Measurements from ENCODE around the gene SLC12A6.

Gene SLC12A6

DNA sequence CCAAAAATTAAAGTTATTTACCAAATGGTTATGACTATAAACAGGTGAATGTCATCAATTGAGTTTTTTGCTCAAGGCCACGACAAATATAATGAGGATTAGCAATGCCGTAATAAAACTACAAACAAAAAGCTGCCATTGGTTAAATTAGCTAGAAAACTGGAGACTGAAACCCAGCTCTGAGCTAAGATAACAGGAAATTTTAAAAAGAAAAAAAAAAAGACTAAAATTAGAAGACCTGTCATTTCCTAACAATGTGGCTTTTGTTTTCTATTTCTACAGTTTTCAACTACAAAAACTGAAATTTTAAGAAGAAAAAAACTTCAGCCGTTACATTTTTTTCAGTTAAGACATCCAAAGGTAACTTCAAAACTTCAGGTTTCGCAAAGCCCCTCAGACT lies 9.7 kb downstream of the SLC12A6 start:
- Histone ChIP-seq H3K27me3 (ENCODE audit: control insufficient read depth, insufficient read depth, low read length) (no peaks in the 10 kb centered on the region), H3K27ac (ENCODE audit: low read depth, low read length) (no peak overlapping the region), H3K9me3 (ENCODE audit: control insufficient read depth, insufficient read depth, low read depth, low read length) (peaks cover 4% of the 10 kb centered on the region; the same call in 1 of the 2 replicates), H3K9ac (ENCODE audit: low read length) (no peak overlapping the region), H3K36me3 (ENCODE audit: control insufficient read depth, insufficient read depth, low read length) (no peaks in the 10 kb centered on the region), H3K4me3 (ENCODE audit: low read depth, low read length) (no peak overlapping the region), H3K4me1 (ENCODE audit: control insufficient read depth, insufficient read depth, low read length) (no peaks in the 10 kb centered on the region)

DNA sequence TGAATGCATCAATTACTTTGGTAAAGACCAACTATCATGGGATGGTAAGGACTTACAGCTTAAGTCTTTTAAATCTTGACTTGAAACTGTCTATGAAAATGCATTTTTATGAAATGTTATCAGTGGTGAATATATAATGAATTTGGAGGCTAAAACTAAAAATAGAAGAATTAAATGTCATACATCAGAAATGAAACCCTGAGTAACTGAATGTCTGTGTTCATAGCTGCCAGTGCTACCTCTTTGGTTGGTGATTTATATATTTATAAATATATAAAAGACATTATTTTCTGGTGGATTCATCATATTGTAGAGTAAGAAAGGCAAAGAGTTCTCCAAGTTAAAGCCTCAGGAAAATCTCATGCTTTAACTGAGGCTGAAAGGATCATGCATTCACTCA lies 12.2 kb downstream of the SLC12A6 start:
- Histone ChIP-seq H3K27me3 (ENCODE audit: control insufficient read depth, insufficient read depth, low read length) (no peaks in the 10 kb centered on the region), H3K27ac (ENCODE audit: low read depth, low read length) (no peak overlapping the region), H3K4me1 (ENCODE audit: control insufficient read depth, insufficient read depth, low read length) (no peaks in the 10 kb centered on the region), H3K36me3 (ENCODE audit: control insufficient read depth, insufficient read depth, low read length) (no peaks in the 10 kb centered on the region), H3K9ac (ENCODE audit: low read length) (no peak overlapping the region), H3K4me3 (ENCODE audit: low read depth, low read length) (no peak overlapping the region), H3K9me3 (ENCODE audit: control insufficient read depth, insufficient read depth, low read depth, low read length) (peaks cover 4% of the 10 kb centered on the region; the same call in 1 of the 2 replicates)

DNA sequence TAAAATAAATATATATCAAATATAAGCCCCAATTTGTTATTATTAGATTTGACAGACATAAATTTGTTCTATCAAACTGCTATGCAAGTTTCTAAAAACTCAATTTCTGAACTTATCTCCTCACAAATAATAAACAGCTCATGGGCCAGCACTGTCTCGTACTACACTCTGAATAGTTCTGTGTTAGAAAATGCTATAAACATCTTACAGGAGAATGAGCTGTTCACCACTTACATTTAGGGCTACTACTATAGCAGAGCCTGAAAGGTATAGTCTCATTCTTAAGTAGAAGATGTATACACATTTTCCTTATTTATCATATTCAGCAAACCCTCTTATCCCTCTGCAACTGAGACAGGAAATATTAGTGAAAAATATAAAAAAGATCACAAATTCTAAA lies 12.6 kb downstream of the SLC12A6 start:
- no peaks in the 10 kb centered on the region for H3K4me1 ChIP-seq (ENCODE audit: control insufficient read depth, insufficient read depth, low read length)
- H3K9me3 ChIP-seq (ENCODE audit: control insufficient read depth, insufficient read depth, low read depth, low read length) = peaks cover 4% of the 10 kb centered on the region; the same call in 1 of the 2 replicates
- no peak overlapping the region for H3K27ac ChIP-seq (ENCODE audit: low read depth, low read length)
- H3K4me3 ChIP-seq (ENCODE audit: low read depth, low read length) = no peak overlapping the region
- H3K36me3 ChIP-seq (ENCODE audit: control insufficient read depth, insufficient read depth, low read length) = no peaks in the 10 kb centered on the region
- no peak overlapping the region for H3K9ac ChIP-seq (ENCODE audit: low read length)
- H3K27me3 ChIP-seq (ENCODE audit: control insufficient read depth, insufficient read depth, low read length) = no peaks in the 10 kb centered on the region

DNA sequence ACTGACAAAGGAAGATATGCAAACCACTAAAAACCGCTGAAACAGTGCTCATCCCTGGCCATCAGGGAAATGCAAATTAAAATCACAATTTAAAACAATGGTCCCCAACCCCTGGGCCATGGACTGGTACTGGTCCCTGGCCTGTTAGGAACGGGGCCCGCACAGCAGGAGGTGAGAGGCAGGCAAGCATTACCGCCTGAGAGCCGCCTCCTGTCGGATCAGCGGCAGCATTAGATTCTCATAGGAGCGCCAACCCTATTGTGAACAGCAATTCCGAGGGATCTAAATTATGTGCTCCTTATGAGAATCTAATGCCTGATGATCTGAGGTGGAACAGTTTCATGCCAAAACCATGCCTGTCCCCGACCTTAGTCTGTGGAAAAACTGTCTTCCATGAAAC lies 14.4 kb downstream of the SLC12A6 start:
- H3K4me3 ChIP-seq (ENCODE audit: low read depth, low read length) = no peak overlapping the region
- H3K27me3 ChIP-seq (ENCODE audit: control insufficient read depth, insufficient read depth, low read length) = no peaks in the 10 kb centered on the region
- H3K36me3 ChIP-seq (ENCODE audit: control insufficient read depth, insufficient read depth, low read length) = no peaks in the 10 kb centered on the region
- no peak overlapping the region for H3K27ac ChIP-seq (ENCODE audit: low read depth, low read length)
- H3K9ac ChIP-seq (ENCODE audit: low read length) = no peak overlapping the region
- peaks cover 4% of the 10 kb centered on the region; the same call in 1 of the 2 replicates for H3K4me1 ChIP-seq (ENCODE audit: control insufficient read depth, insufficient read depth, low read length)
- peaks cover 4% of the 10 kb centered on the region; the same call in 1 of the 2 replicates for H3K9me3 ChIP-seq (ENCODE audit: control insufficient read depth, insufficient read depth, low read depth, low read length)

DNA sequence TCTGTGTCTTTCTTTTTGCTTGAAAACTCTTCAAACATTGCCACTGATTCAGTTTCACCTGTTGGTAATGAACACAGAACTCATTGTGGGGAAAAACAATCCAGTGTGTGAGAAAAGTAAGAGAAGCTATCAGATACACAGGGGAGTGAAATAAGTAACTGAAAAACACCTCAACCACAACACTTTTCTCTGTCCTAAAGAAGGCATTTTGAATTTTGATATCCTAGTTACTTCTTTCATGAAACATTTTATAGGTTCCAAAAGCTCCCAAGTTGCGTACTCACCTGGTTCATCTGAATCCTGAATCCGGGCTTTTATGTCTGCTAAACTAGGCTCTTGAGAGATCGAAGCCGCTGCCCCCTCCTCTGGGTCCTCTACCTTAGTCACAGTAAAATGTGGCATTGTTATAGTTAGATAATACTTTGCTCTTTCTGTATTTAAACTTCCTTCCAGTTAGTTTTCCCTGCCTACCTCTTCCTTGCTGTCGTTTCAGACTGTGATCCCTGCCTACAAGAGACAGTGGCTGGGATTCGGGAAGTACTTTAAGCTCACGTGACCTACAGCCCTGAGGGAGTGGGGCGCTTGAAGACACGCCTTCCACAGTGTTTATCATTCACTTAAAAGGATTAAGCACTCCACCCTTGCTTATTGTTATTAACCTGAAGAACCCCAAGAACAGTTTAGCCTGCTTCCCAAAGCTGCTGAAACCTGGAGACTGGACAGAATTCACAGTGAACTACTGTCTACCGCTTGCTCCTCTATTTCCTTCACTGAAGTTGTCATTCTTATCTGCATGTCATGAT lies 19.1 kb downstream of the SLC12A6 start:
- Histone ChIP-seq H3K9ac (ENCODE audit: low read length) (peak overlapping the region; percentile 67), H3K36me3 (ENCODE audit: control insufficient read depth, insufficient read depth, low read length) (no peaks in the 10 kb centered on the region), H3K27ac (ENCODE audit: low read depth, low read length) (no peak overlapping the region), H3K9me3 (ENCODE audit: control insufficient read depth, insufficient read depth, low read depth, low read length) (peaks cover 2% of the 10 kb centered on the region; the same call in 1 of the 2 replicates), H3K27me3 (ENCODE audit: control insufficient read depth, insufficient read depth, low read length) (no peaks in the 10 kb centered on the region), H3K4me1 (ENCODE audit: control insufficient read depth, insufficient read depth, low read length) (peaks cover 7% of the 10 kb centered on the region), H3K4me3 (ENCODE audit: low read depth, low read length) (peak overlapping the region; percentile 64)

DNA sequence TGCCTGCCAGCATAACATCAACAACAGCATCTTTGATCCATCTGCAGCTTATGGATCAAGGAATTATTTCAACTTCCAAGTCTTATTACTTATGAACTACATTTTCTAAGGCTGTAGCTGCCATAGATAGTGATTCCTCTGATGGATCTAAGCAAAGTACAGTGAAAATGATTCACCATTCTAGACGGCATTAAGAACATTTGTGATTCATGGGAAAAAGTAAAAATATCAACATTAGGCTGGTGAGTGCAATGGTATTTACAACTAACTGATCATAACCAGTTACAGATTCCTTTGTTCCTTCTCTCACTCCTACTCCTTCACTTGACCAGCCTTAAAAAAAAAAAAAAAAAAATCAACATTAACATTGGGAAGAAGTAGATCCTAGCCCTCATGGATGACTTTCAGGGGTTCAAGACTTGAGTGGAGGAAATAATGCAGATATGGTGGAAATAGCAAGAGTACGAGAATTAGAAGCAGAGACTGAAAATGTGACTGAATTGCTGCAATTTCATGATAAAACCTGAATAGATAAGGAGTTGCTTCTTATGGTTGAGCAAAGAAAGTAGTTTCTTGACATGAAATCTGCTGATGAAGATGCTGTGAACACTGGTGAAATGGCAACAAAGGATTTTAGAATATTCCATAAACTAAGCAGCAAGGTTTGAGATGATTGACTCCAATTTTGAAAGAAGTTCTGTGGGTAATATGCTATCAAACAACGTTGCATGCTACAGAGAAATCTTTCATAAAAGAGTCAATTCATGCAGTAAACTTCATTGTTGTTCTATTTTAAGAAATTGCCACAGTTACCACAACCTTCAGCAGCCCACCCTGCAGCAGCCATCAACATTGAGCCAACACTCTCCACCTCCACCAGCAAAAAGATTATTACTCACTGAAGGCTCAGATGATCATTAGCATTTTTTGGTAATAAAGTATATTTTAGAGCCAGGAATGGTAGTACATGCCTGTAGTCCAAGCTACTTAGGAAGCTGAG lies 22.8 kb downstream of the SLC12A6 start:
- H3K27me3 ChIP-seq (ENCODE audit: control insufficient read depth, insufficient read depth, low read length) = no peaks in the 10 kb centered on the region
- no peaks in the 10 kb centered on the region for H3K9me3 ChIP-seq (ENCODE audit: control insufficient read depth, insufficient read depth, low read depth, low read length)
- H3K4me3 ChIP-seq (ENCODE audit: low read depth, low read length) = no peak overlapping the region
- H3K36me3 ChIP-seq (ENCODE audit: control insufficient read depth, insufficient read depth, low read length) = no peaks in the 10 kb centered on the region
- no peak overlapping the region for H3K27ac ChIP-seq (ENCODE audit: low read depth, low read length)
- no peak overlapping the region for H3K9ac ChIP-seq (ENCODE audit: low read length)
- H3K4me1 ChIP-seq (ENCODE audit: control insufficient read depth, insufficient read depth, low read length) = peaks cover 7% of the 10 kb centered on the region

DNA sequence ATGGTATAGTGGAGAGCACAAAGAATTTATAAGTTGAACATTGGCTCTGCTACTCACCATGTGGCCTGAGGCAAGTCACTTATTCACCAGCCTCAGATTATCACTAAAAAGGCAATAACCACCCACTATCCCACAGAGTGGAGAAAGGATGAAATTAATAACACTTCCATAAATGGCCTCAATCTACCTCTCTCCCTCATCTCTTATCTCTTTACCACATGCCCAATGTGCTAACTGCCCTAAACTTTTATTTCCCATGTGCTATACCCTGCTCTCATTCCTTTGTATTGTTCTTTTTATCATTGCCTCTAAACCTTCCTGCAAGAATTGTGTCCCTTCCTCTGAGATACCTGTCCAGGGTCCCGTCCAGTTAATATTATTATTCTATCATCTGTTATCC lies 26.0 kb downstream of the SLC12A6 start:
- H3K9ac ChIP-seq (ENCODE audit: low read length) = no peak overlapping the region
- no peaks in the 10 kb centered on the region for H3K9me3 ChIP-seq (ENCODE audit: control insufficient read depth, insufficient read depth, low read depth, low read length)
- H3K4me1 ChIP-seq (ENCODE audit: control insufficient read depth, insufficient read depth, low read length) = no peaks in the 10 kb centered on the region
- no peaks in the 10 kb centered on the region for H3K27me3 ChIP-seq (ENCODE audit: control insufficient read depth, insufficient read depth, low read length)
- H3K36me3 ChIP-seq (ENCODE audit: control insufficient read depth, insufficient read depth, low read length) = no peaks in the 10 kb centered on the region
- H3K27ac ChIP-seq (ENCODE audit: low read depth, low read length) = no peak overlapping the region
- H3K4me3 ChIP-seq (ENCODE audit: low read depth, low read length) = no peak overlapping the region

DNA sequence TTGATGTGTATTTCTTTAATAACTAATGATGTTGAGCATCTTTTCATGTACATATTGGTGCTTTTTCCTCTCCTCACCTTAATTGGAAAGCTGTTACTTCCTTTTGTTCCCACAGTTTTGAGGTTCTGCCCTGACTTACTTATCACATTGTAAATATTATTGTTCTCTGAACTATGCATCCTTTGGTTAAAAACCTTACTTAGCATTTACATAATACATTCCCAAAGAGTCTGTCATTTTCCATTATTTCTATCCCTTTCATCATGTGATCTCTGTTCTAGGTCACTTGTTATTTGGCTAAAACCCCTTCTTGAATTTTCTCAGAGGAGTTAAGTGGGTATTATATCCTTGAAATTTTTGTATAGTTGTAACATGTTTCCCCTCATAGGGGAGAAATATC lies 33.0 kb downstream of the SLC12A6 start:
- no peak overlapping the region for H3K9ac ChIP-seq (ENCODE audit: low read length)
- H3K36me3 ChIP-seq (ENCODE audit: control insufficient read depth, insufficient read depth, low read length) = no peaks in the 10 kb centered on the region
- H3K9me3 ChIP-seq (ENCODE audit: control insufficient read depth, insufficient read depth, low read depth, low read length) = no peaks in the 10 kb centered on the region
- H3K27me3 ChIP-seq (ENCODE audit: control insufficient read depth, insufficient read depth, low read length) = no peaks in the 10 kb centered on the region
- H3K4me3 ChIP-seq (ENCODE audit: low read depth, low read length) = no peak overlapping the region
- H3K27ac ChIP-seq (ENCODE audit: low read depth, low read length) = no peak overlapping the region
- H3K4me1 ChIP-seq (ENCODE audit: control insufficient read depth, insufficient read depth, low read length) = no peaks in the 10 kb centered on the region

DNA sequence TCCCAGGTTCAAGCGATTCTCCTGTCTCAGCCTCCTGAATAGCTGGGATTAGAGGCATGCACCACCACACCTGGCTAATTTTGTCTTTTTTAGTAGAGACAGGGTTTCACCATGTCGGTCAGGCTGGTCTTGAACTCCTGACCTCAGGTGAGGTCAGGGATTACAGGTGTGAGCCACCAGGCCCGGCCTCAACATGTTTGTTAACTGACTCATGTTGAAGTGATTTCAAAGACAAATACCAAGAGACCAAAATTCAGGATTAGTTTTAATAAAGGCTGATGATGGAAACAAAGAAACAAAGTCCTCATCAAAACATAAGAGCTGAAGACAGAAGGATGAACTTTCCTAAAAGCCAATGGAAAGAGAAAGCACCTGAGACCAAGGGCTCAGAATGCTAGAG lies 36.5 kb downstream of the SLC12A6 start:
- H3K4me1 ChIP-seq (ENCODE audit: control insufficient read depth, insufficient read depth, low read length) = no peaks in the 10 kb centered on the region
- no peak overlapping the region for H3K9ac ChIP-seq (ENCODE audit: low read length)
- no peak overlapping the region for H3K27ac ChIP-seq (ENCODE audit: low read depth, low read length)
- H3K9me3 ChIP-seq (ENCODE audit: control insufficient read depth, insufficient read depth, low read depth, low read length) = no peaks in the 10 kb centered on the region
- H3K36me3 ChIP-seq (ENCODE audit: control insufficient read depth, insufficient read depth, low read length) = no peaks in the 10 kb centered on the region
- H3K27me3 ChIP-seq (ENCODE audit: control insufficient read depth, insufficient read depth, low read length) = no peaks in the 10 kb centered on the region
- no peak overlapping the region for H3K4me3 ChIP-seq (ENCODE audit: low read depth, low read length)

DNA sequence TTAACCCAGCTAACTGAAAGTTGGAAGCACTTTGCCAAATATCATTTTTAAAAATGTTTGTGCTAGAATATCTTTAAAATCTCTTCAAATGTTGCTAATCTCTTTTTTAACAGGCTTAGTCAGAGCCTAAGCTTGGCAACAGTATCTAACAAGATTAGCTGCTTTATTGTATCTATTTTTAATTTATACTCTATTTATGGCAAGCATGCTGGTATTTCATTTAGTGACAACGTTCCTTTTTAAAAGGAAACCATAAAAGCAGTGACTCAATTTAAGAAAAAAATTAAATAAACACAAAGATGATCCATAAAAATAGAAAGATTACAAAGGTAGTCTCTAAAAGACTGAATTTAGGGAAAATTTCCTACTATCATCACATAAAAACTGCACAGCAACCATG lies 40.5 kb downstream of the SLC12A6 start:
- H3K36me3 ChIP-seq (ENCODE audit: control insufficient read depth, insufficient read depth, low read length) = no peaks in the 10 kb centered on the region
- no peaks in the 10 kb centered on the region for H3K27me3 ChIP-seq (ENCODE audit: control insufficient read depth, insufficient read depth, low read length)
- no peak overlapping the region for H3K4me3 ChIP-seq (ENCODE audit: low read depth, low read length)
- no peak overlapping the region for H3K9ac ChIP-seq (ENCODE audit: low read length)
- H3K9me3 ChIP-seq (ENCODE audit: control insufficient read depth, insufficient read depth, low read depth, low read length) = no peaks in the 10 kb centered on the region
- no peak overlapping the region for H3K27ac ChIP-seq (ENCODE audit: low read depth, low read length)
- H3K4me1 ChIP-seq (ENCODE audit: control insufficient read depth, insufficient read depth, low read length) = no peaks in the 10 kb centered on the region

DNA sequence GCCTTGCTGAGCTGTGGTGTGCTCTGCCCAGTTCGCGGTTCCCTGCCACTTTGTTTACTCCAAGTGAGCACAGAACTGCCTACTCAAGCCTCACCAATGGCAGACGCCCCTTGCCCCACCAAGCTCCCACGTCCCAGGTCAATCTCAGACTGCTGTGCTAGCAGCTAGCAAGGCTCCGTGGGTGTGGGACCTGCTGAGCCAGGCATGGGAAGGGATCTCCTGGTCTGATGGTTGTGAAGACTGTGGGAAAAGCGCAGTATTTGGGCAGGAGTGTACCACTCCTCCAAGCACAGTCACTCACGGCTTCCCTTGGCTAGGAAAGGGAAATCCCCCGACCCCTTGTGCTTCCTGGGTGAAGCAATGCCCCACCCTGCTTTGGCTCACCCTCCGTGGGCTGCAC lies 45.0 kb downstream of the SLC12A6 start:
- H3K9ac ChIP-seq (ENCODE audit: low read length) = no peak overlapping the region

More for the DNA sequence above, 45.0 kb downstream of the SLC12A6 start:
- no peaks in the 10 kb centered on the region for H3K36me3 ChIP-seq (ENCODE audit: control insufficient read depth, insufficient read depth, low read length)
- no peaks in the 10 kb centered on the region for H3K27me3 ChIP-seq (ENCODE audit: control insufficient read depth, insufficient read depth, low read length)
- no peak overlapping the region for H3K4me3 ChIP-seq (ENCODE audit: low read depth, low read length)
- H3K27ac ChIP-seq (ENCODE audit: low read depth, low read length) = no peak overlapping the region
- no peaks in the 10 kb centered on the region for H3K9me3 ChIP-seq (ENCODE audit: control insufficient read depth, insufficient read depth, low read depth, low read length)
- no peaks in the 10 kb centered on the region for H3K4me1 ChIP-seq (ENCODE audit: control insufficient read depth, insufficient read depth, low read length)
